HepG2 (cell line): ENCODE measurements around the gene PIKFYVE. TPM values are rescaled to one million over a fixed set of nuclear protein-coding genes. Genes with fewer than 3 reads are reported as not detected.

Experiments used
- AKAP8 ChIP-seq: sonication (generic); formaldehyde crosslinking; IDR thresholded peaks from 2 replicates; pipeline ENCODE4 v1.5.1; 2020; ENCODE audit warnings: mild to moderate bottlenecking, missing genetic modification reagents
- ETV6 ChIP-seq: sonication (generic); formaldehyde crosslinking; conservative IDR thresholded peaks from 2 replicates; pipeline ENCODE4 v1.4.0; 2020; ENCODE audit warnings: missing genetic modification reagents
- HNF4G ChIP-seq, 2 experiments: sonication (generic) in 1 of 2; formaldehyde crosslinking in 1 of 2; IDR thresholded peaks; 2 replicates each; pipeline versions ENCODE4 v1.4.0 to v1.6.1; 2011 to 2020; ENCODE audit warnings: borderline replicate concordance in 2 of 2, low read depth in 2 of 2, mild to moderate bottlenecking in 2 of 2, low read length in 1 of 2, missing genetic modification reagents in 1 of 2, moderate library complexity in 1 of 2
- KAT2B ChIP-seq: fragments of 150-350 bp; IDR thresholded peaks from 2 replicates; pipeline ENCODE4 v1.6.1; 2014; ENCODE audit warnings: low read depth, low read length, borderline replicate concordance
- KLF11 ChIP-seq: IDR thresholded peaks from 2 replicates; pipeline ENCODE4 v1.6.1; 2016; ENCODE audit warnings: missing compliant biosample characterization
- KLF12 ChIP-seq: sonication (generic); formaldehyde crosslinking; IDR thresholded peaks from 2 replicates; pipeline ENCODE4 v1.4.0; 2020; ENCODE audit warnings: missing genetic modification reagents, borderline replicate concordance
- RCOR2 ChIP-seq: IDR thresholded peaks from 2 replicates; pipeline ENCODE4 v1.6.1; 2016; ENCODE audit warnings: missing biosample characterization, missing genetic modification reagents
- SNAPC5 ChIP-seq: sonication (generic); formaldehyde crosslinking; IDR thresholded peaks from 2 replicates; pipeline ENCODE4 v1.8.1; 2023; ENCODE audit warnings: mild to moderate bottlenecking, missing genetic modification reagents, borderline replicate concordance
- ZNF367 ChIP-seq: sonication (generic); formaldehyde crosslinking; IDR thresholded peaks from 2 replicates; pipeline ENCODE4 v1.4.0; 2020; ENCODE audit warnings: missing genetic modification reagents, borderline replicate concordance
- ZNF703 ChIP-seq: sonication (generic); formaldehyde crosslinking; IDR thresholded peaks from 2 replicates; pipeline ENCODE4 v1.5.1; 2020; ENCODE audit warnings: missing genetic modification reagents, mild to moderate bottlenecking, moderate library complexity, borderline replicate concordance
- ZNF704 ChIP-seq: sonication (generic); formaldehyde crosslinking; IDR thresholded peaks from 2 replicates; pipeline ENCODE4 v1.8.1; 2023; ENCODE audit warnings: mild to moderate bottlenecking, inconsistent platforms, moderate library complexity, missing genetic modification reagents, borderline replicate concordance
- ZNF800 ChIP-seq: sonication (generic); formaldehyde crosslinking; IDR thresholded peaks from 2 replicates; pipeline ENCODE4 v1.4.0; 2020; ENCODE audit warnings: missing genetic modification reagents
- polyA plus RNA-seq, 8 experiments: library from polyadenylated mRNA; depleted of rRNA in 3 of 8; stranded (reverse) in 7 of 8; unstranded in 1 of 8; fragments of >200 nt; fragmentation: Illumina TruSeq in 4 of 8; extraction: Trizol in 4 of 8; gene quantifications; 2 replicates each; pipeline versions ENCODE4 v1.2.1 to v1.2.3, GENCODE V29; 2011 to 2016; ENCODE audit warnings: low read depth in 4 of 8, missing spikeins in 1 of 8, mixed read lengths in 1 of 8; ENCODE audit not compliant: insufficient read depth in 1 of 8
- total RNA-seq, 5 experiments: library from RNA; depleted of rRNA; stranded (reverse); fragments of >200 nt; fragmentation: Illumina TruSeq; extraction: Trizol; gene quantifications; 2 replicates each; pipeline ENCODE4 v1.2.3, GENCODE V29; 2016; ENCODE audit warnings: low read depth in 1 of 5
- TF ChIP-seq, protein P1 (sequence below): sonication (generic); formaldehyde crosslinking; IDR thresholded peaks from 2 replicates; pipeline ENCODE4 v1.8.1; 2023; ENCODE audit warnings: mild to moderate bottlenecking, moderate library complexity, missing genetic modification reagents
- TF ChIP-seq, protein P2 (sequence below): sonication (generic); formaldehyde crosslinking; IDR thresholded peaks from 2 replicates; pipeline ENCODE4 v1.8.0; 2022; ENCODE audit warnings: mild to moderate bottlenecking, missing genetic modification reagents
- TF ChIP-seq, protein P3 (sequence below): sonication (generic); formaldehyde crosslinking; IDR thresholded peaks from 2 replicates; pipeline ENCODE4 v1.5.1; 2020; ENCODE audit warnings: mild to moderate bottlenecking, missing genetic modification reagents
- TF ChIP-seq, protein P4 (sequence below): IDR thresholded peaks from 2 replicates; pipeline ENCODE4 v1.6.1; 2016

Gene PIKFYVE
- total and polyA plus RNA-seq, 2 of the 13 experiments (the other 11 are each of a cell fraction or from before 2014, with no cell fraction given), result 20.2 to 21.7 TPM

DNA sequence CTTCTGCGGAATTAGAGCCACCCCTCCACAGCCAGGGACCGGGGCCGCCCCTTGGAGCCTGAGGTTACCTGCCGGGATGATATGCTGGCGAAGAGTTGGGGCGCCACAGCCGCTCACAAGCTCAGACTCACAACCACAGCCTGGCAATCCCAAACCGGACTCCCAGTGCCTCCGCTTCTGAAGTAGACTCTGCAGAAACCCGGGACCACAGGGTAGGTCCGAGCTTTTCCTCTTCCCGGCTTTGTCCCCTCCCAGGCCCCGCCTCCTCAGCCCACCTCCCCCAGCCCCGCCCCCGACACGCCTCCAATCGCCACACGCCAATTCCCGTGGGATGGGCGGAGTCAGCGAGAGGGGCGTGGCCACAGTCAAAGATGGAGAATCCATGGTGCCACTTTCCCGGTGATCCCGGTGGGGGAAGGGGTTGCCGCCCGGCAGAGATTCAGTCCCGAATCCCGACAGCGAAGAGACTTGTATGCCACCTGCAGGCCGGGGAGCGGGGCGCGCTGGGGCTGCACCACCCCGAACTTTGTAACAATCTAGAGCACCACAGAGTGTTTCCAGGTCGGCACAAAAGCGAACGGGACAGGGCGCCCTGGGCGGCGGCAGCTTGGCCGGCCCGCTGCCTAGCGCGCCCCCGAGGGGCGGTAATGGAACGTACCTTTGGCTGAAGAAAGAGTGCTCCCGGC is 11.0 kb upstream of the PIKFYVE start, which contains the start of gene IDH1 (continued):
- TF ChIP-seq, protein P1, sequence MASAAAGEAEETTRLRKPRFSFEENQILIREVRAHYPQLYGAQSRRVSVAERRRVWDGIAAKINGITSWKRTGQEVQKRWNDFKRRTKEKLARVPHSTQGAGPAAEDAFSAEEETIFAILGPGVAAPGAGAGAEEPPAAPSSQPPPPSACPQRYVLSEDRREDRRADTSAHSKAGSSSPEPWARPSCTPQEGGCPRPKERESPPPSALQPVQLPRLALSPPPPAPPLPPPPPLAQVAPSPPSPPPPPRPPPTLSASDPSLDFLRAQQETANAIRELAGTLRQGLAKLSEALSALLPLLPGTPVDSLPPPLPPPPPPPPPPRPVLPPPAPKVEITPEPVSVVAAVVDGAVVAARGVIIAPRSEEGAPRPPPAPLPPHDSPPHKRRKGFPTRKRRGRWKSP, result peak; percentile 67
- TF ChIP-seq ZNF800 (CRISPR knock-in tag) (peak; percentile 86), HNF4G (IDR thresholded peaks at IDR 0.05; ENCODE audit: borderline replicate concordance, low read depth, low read length) (peak; percentile 4; the same call in 1 of the 2 replicates), HNF4G (CRISPR knock-in tag; IDR thresholded peaks at IDR 0.05; ENCODE audit: borderline replicate concordance, low read depth) (no peak), RCOR2 (peak; percentile 30; the same call in 1 of the 2 replicates), ZNF367 (CRISPR knock-in tag) (no peak; the same call in 1 of the 2 replicates), KAT2B (no peak), AKAP8 (CRISPR knock-in tag) (0 out of 2 replicates have a peak, but pooled peaks have one; percentile 8), KLF11 (CRISPR knock-in tag) (peak; percentile 47; the same call in 1 of the 2 replicates), KLF12 (CRISPR knock-in tag) (peak; percentile 97), SNAPC5 (CRISPR knock-in tag) (no peak), ZNF703 (CRISPR knock-in tag) (no peak; the same call in 1 of the 2 replicates), ETV6 (0 out of 2 replicates have a peak, but pooled peaks have one; percentile 39), ZNF704 (CRISPR knock-in tag) (peak; percentile 88)
- TF ChIP-seq, protein P2, sequence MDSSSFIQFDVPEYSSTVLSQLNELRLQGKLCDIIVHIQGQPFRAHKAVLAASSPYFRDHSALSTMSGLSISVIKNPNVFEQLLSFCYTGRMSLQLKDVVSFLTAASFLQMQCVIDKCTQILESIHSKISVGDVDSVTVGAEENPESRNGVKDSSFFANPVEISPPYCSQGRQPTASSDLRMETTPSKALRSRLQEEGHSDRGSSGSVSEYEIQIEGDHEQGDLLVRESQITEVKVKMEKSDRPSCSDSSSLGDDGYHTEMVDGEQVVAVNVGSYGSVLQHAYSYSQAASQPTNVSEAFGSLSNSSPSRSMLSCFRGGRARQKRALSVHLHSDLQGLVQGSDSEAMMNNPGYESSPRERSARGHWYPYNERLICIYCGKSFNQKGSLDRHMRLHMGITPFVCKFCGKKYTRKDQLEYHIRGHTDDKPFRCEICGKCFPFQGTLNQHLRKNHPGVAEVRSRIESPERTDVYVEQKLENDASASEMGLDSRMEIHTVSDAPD, result no peak; the same call in 1 of the 2 replicates
- TF ChIP-seq, protein P3, sequence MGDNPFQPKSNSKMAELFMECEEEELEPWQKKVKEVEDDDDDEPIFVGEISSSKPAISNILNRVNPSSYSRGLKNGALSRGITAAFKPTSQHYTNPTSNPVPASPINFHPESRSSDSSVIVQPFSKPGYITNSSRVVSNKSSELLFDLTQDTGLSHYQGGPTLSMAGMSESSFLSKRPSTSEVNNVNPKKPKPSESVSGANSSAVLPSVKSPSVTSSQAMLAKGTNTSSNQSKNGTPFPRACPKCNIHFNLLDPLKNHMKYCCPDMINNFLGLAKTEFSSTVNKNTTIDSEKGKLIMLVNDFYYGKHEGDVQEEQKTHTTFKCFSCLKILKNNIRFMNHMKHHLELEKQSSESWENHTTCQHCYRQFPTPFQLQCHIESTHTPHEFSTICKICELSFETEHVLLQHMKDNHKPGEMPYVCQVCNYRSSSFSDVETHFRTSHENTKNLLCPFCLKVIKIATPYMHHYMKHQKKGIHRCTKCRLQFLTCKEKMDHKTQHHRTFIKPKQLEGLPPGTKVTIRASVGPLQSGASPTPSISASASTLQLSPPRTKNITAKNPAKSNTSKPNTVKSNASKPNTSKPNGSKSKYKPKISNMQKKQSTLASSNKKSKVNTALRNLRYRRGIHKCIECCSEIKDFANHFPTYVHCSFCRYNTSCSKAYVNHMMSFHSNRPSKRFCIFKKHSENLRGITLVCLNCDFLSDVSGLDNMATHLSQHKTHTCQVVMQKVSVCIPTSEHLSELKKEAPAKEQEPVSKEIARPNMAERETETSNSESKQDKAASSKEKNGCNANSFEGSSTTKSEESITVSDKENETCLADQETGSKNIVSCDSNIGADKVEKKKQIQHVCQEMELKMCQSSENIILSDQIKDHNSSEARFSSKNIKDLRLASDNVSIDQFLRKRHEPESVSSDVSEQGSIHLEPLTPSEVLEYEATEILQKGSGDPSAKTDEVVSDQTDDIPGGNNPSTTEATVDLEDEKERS, result no peak
- TF ChIP-seq, protein P4, sequence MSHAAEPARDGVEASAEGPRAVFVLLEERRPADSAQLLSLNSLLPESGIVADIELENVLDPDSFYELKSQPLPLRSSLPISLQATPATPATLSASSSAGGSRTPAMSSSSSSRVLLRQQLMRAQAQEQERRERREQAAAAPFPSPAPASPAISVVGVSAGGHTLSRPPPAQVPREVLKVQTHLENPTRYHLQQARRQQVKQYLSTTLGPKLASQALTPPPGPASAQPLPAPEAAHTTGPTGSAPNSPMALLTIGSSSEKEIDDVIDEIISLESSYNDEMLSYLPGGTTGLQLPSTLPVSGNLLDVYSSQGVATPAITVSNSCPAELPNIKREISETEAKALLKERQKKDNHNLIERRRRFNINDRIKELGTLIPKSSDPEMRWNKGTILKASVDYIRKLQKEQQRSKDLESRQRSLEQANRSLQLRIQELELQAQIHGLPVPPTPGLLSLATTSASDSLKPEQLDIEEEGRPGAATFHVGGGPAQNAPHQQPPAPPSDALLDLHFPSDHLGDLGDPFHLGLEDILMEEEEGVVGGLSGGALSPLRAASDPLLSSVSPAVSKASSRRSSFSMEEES (CRISPR knock-in tag), result peak; percentile 45; the same call in 1 of the 2 replicates
